ENCODE results near the gene MYL3.

Gene MYL3

GRCh38 chr3:46873521-46873920 lies 10.3 kb upstream of the MYL3 start:
- no peak for DNase-seq (ENCODE audit: low read depth, low spot score)
- ChIA-PET CTCF (interaction anchor here (1.0 to 6.7 kb wide), 9 partner anchors 6 to 50 kb away, joined by 3 to 57 read pairs (median 4); partner anchors contain the start of gene MYL3), POLR2A (no interaction called here)
- no peak overlapping the region for H3K4me3 ChIP-seq (ENCODE audit: low read depth, low read length)
- no peak for TF ChIP-seq CTCF (IDR thresholded peaks at IDR 0.05; ENCODE audit: insufficient read depth, low read length, missing control alignments)

GRCh38 chr3:46871222-46871621 lies 8.0 kb upstream of the MYL3 start:
- DNase-seq (ENCODE audit: low read depth, low spot score): no peak
- ChIA-PET CTCF (interaction anchor here (0.8 to 2.5 kb wide), 7 partner anchors 8 to 453 kb away, joined by 3 to 20 read pairs (median 3); no protein-coding TSS in a partner anchor), POLR2A (no interaction called here)
- no peak for TF ChIP-seq CTCF (IDR thresholded peaks at IDR 0.05; ENCODE audit: insufficient read depth, low read length, missing control alignments)
- no peak overlapping the region for H3K4me3 ChIP-seq (ENCODE audit: low read depth, low read length)

- CTCF ChIA-PET: interaction anchor here (1.5 to 2.5 kb wide), 3 partner anchors 24 to 453 kb away, joined by 3 to 20 read pairs (median 13); no protein-coding TSS in a partner anchor
- TF ChIP-seq CTCF (IDR thresholded peaks at IDR 0.05; ENCODE audit: insufficient read depth, low read length, missing control alignments): no peak
- DNase-seq (ENCODE audit: low read depth, low spot score): no peak
- H3K4me3 ChIP-seq (ENCODE audit: low read depth, low read length): no peak overlapping the region
- POLR2A ChIA-PET: no interaction called here
Measured at GRCh38 chr3:46870651-46871050, 7.4 kb upstream of the MYL3 start.

GRCh38 chr3:46869440-46869839 lies 6.2 kb upstream of the MYL3 start:
- no peak for TF ChIP-seq CTCF (IDR thresholded peaks at IDR 0.05; ENCODE audit: insufficient read depth, low read length, missing control alignments)
- H3K4me3 ChIP-seq (ENCODE audit: low read depth, low read length): no peak overlapping the region
- DNase-seq (ENCODE audit: low read depth, low spot score): no peak
- ChIA-PET CTCF (interaction anchor here (1.5 to 4.7 kb wide), 6 partner anchors 11 to 44 kb away, joined by 4 to 110 read pairs (median 39); no protein-coding TSS in a partner anchor), POLR2A (no interaction called here)

- no peak for DNase-seq (ENCODE audit: low read depth, low spot score)
- POLR2A ChIA-PET: no interaction called here
- CTCF ChIA-PET: interaction anchor here (1.5 to 4.7 kb wide), 8 partner anchors 8 to 44 kb away, joined by 4 to 110 read pairs (median 39); partner anchors contain the start of gene PTH1R
- TF ChIP-seq CTCF (IDR thresholded peaks at IDR 0.05; ENCODE audit: insufficient read depth, low read length, missing control alignments): no peak
- H3K4me3 ChIP-seq (ENCODE audit: low read depth, low read length): no peak overlapping the region
Measured at GRCh38 chr3:46868948-46869347, 5.7 kb upstream of the MYL3 start.

GRCh38 chr3:46868287-46868686 lies 5.0 kb upstream of the MYL3 start:
- H3K4me3 ChIP-seq (ENCODE audit: low read depth, low read length): no peak overlapping the region
- ChIA-PET POLR2A (no interaction called here), CTCF (interaction anchor here (1.0 to 4.7 kb wide), 14 partner anchors 8 to 460 kb away, joined by 3 to 110 read pairs (median 14); partner anchors contain the start of gene PTH1R)
- DNase-seq (ENCODE audit: low read depth, low spot score): no peak
- no peak for TF ChIP-seq CTCF (IDR thresholded peaks at IDR 0.05; ENCODE audit: insufficient read depth, low read length, missing control alignments)

All from AG04449 (cell line).